Myocyte (in vitro differentiated cells): ENCODE data around the gene IPO11. TPM values are rescaled to one million over a fixed set of nuclear protein-coding genes. Genes with fewer than 3 reads are reported as not detected.
"Not testable (repeated sequence)": the region's sequence is repeated elsewhere in the genome, so short reads cannot be mapped to it uniquely, and the experiment has no call there.

Experiments
- DNase-seq: peaks from one replicate; pipeline ENCODE4 v3.0.0-alpha.2; 2012; ENCODE audit warnings: low read depth
- total RNA-seq: library from RNA; depleted of rRNA; stranded (reverse); fragments of >200 nt; gene quantifications from 2 replicates; pipeline ENCODE4 v1.2.3, GENCODE V29; 2014

Gene IPO11
- total RNA-seq, 1 donor from 2014 or later = 21.7 TPM

- DNase-seq = no peak
Measured at GRCh38 chr5:62596691-62597090, 184.1 kb downstream of the IPO11 start.

GRCh38 chr5:62597314-62597713 lies 184.8 kb downstream of the IPO11 start:
- no peak for DNase-seq

- no peak for DNase-seq
Measured at GRCh38 chr5:62600560-62601252, 188.1 kb downstream of the IPO11 start.

- no peak for DNase-seq
Measured at GRCh38 chr5:62603934-62604333, 191.4 kb downstream of the IPO11 start.

GRCh38 chr5:62605638-62606037 lies 193.1 kb downstream of the IPO11 start:
- DNase-seq = no peak

- no peak for DNase-seq
Measured at GRCh38 chr5:62606878-62607277, 194.3 kb downstream of the IPO11 start.

- DNase-seq = no peak
Measured at GRCh38 chr5:62607615-62608014, 195.1 kb downstream of the IPO11 start.

GRCh38 chr5:62608529-62609511 lies 196.3 kb downstream of the IPO11 start:
- DNase-seq = no peak

GRCh38 chr5:62614355-62614754 lies 201.8 kb downstream of the IPO11 start:
- DNase-seq = no peak

GRCh38 chr5:62616615-62617277 lies 204.2 kb downstream of the IPO11 start:
- no peak for DNase-seq

GRCh38 chr5:62617943-62618342 lies 205.4 kb downstream of the IPO11 start:
- DNase-seq = no peak

- DNase-seq = no peak
Measured at GRCh38 chr5:62620761-62621160, 208.2 kb downstream of the IPO11 start.

GRCh38 chr5:62621280-62621679 lies 208.7 kb downstream of the IPO11 start:
- no peak for DNase-seq

GRCh38 chr5:62623271-62623670 lies 210.7 kb downstream of the IPO11 start:
- DNase-seq = no peak

GRCh38 chr5:62624436-62624835 lies 211.9 kb downstream of the IPO11 start:
- not testable (repeated sequence) for DNase-seq

GRCh38 chr5:62626534-62626933 lies 214.0 kb downstream of the IPO11 start:
- no peak for DNase-seq

- no peak for DNase-seq
Measured at GRCh38 chr5:62627121-62627520, 214.6 kb downstream of the IPO11 start.

- no peak for DNase-seq
Measured at GRCh38 chr5:62627901-62628300, 215.3 kb downstream of the IPO11 start.

GRCh38 chr5:62631909-62632580 lies 219.5 kb downstream of the IPO11 start:
- no peak for DNase-seq

GRCh38 chr5:62633243-62633642 lies 220.7 kb downstream of the IPO11 start:
- DNase-seq = no peak

GRCh38 chr5:62640446-62640845 lies 227.9 kb downstream of the IPO11 start:
- DNase-seq = no peak
